Effector CD4-positive, alpha-beta T cell (primary cell): ENCODE measurements around the gene DEF6.
"Not testable (repeated sequence)": the region's sequence is repeated elsewhere in the genome, so short reads cannot be mapped to it uniquely, and the experiment has no call there.

Source experiments
- DNase-seq: peaks from one replicate; pipeline ENCODE4 v3.0.0-alpha.2; 2020

Gene DEF6

DNA sequence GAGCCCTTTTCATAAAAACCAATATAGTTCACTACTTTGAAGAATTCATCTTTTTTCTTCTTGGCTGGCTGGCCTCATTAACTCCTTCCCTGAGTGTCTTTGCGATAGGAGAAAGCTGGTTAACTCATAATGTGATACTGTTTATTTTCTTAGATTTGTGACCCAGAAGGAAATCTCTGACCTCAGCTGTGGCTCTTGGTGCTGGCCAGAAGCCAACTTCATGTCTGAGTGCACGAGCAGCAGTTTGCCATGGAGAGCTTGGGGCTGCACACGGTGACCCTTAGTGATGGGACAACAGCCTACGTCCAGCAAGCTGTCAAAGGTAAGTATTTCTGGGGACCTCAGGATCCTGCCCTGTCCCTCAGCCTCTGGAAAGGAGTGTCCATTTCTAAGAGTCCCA, 16.7 kb upstream of the DEF6 start:
- no peak for DNase-seq

DNA sequence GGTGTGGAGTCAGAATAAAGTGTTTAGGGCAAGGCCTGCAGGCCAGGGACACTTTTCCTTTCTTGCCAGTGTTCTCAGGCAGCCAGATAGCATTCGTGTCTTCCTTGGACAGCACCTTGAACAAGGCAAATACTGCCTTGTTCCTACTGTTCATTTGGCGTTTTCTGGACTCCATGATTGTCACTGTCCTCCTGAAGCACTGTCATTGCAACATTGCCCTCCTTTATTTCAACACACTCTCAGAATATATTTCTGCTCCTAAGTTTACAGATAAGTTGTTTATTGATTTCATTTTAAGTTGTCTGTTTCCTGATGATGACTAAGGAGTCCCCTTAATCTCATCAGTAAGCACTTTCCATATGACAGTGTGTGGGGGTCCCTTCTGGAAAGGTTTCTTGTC, 15.1 kb upstream of the DEF6 start:
- DNase-seq, result no peak

DNA sequence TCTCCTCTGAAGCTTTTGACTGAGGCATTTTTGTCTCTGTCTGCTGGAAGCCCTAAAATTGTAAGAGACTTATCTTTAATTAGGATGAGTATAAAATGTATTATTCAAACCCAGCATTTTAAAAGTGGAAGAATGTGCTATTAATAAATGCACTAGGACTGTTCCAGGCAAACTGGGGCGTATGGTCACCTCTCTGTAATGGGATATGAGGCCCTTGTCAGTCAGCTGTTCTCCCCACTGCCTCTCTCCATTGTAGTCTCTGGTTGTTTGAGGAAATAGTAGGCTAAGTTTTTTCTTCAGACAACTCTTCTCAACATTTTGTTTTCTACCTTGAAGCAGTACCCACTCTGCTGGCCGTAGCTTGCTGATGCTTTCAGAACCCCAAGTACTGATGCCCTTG, 14.3 kb upstream of the DEF6 start:
- no peak for DNase-seq

GRCh38 chr6:35287671-35288396, 9.8 kb upstream of the DEF6 start:
- no peak for DNase-seq

GRCh38 chr6:35288834-35289233, 8.8 kb upstream of the DEF6 start:
- no peak for DNase-seq

DNA sequence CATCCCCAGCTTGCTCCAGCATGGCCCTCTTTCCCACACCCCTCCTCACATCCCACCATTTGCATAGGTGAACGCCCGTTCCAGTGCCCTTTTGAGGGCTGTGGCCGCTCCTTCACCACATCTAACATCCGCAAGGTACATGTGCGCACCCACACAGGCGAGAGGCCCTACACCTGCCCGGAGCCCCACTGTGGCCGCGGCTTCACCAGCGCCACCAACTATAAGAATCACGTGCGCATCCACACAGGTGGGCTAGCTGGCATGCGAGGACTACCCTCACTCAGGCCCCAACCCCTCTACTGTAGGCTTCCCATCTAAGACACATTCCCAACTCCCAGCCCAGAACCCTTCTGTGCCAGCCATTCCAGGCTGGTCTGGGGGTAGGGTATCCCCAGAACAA, 6.1 kb upstream of the DEF6 start:
- no peak for DNase-seq

- no peak for DNase-seq
These were observed 5.1 kb upstream of the DEF6 start for GRCh38 chr6:35292494-35292893.

DNA sequence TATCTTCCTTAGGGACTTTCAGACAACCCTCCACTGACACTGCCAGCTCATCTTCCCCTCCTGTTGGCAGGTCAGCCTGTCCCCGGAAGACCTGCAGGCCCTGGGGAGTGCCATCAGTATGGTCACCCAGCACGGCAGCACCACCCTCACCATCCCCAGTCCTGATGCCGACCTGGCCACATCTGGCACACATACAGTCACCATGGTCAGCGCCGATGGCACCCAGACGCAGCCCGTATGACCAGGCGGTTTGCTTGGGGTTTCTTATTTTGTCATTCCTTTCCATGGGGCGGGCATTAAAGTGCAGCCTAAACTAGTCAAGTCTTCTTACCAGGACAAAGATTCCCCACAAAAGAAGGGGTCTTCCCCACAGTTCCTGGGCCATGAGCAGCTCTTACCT, 3.9 kb upstream of the DEF6 start:
- no peak for DNase-seq

DNA sequence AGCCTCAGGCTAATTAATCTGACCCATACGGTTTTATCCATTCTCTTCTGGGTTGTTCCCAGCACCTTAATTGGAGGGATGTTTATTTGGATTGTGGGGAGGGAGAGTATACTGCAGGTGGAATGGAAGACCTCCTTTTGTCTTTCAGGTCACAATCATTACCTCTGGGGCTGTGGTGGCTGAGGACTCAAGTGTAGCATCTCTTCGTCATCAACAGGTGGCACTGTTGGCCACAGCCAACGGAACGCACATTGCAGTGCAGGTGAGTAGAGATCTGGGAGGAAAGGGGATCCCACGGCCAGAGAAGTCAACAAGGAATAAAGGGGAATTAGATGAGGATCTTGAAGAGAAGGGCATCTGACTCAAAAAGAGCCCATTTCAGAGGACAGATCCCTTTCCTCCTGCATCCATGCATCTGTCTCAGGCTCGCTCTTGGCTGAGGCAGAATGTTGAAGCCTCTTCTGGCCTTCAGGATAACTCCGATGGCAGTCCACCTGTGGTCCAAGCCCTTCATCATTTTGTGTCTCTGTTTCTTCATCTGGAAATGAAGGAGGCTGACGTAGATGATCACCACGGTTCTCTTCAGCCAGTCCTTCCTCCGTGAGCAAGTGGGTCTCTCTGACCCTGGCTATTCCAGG, 3.2 kb upstream of the DEF6 start:
- DNase-seq, result peak; percentile 43

DNA sequence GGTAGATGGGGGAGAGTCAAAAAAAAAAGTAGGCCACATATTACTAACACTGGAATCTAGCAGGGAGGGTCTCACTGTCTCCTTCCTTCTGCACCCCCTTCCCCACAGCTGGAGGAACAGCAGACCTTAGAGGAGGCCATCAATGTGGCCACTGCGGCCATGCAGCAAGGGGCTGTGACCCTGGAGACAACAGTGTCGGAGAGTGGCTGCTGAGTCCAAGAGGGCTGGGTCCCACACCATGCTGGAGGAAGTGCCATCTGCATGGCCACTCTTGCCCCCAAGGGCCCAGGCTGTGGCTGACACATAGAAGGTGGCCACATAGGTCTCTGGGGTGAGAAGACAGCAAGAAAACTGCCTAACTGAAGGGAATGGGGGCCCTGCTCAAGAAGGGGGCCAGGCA, 2.6 kb upstream of the DEF6 start:
- no peak for DNase-seq

GRCh38 chr6:35295521-35296315, 1.9 kb upstream of the DEF6 start:
- DNase-seq, result no peak

GRCh38 chr6:35296931-35297600, 552 bp upstream of the DEF6 start:
- DNase-seq, result no peak

GRCh38 chr6:35298625-35299140, 1.1 kb downstream of the DEF6 start:
- no peak for DNase-seq

DNA sequence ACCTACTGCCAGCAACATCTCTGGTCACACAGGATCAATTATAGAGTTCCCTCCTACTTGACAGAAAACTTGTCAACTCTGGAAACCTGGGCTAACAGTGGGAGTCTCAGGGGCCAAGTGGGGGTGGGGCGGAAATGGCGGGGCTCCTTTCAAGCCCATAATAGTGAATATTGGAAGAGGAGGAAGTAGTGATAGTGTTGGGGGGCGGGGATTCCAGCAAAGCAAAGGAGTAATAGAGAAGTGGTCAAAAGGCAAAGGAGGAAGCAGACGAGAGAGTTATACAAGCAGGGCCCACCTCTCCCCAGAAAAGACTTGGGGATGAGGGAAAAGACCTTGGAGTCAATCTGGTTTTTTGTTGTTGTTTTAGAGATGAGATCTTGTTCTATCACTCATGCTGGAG, 2.1 kb downstream of the DEF6 start:
- DNase-seq, result no peak

- peak; percentile 42 for DNase-seq
These were observed 3.2 kb downstream of the DEF6 start for GRCh38 chr6:35300848-35301247.

- DNase-seq, result peak; percentile 80
These were observed 5.1 kb downstream of the DEF6 start for GRCh38 chr6:35302604-35303241.

DNA sequence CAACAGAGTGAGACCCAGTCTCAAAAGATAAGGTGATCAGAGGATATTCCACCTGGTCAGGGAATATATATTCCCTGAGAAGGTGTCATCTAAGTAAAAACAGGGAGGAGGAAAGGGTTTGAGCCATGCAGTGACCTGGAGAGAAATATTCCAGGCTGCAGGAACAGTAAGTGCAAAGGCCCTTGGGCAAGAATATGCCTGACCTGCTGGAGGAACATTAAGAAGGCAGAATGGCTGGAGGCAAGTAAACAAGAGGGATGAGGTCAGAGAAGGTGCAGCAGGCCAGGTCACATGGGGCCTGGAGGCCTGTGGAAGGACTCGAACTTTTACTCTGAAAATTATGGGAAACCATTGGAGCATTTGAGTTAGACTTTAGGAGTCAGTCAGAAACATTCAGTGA, 6.7 kb downstream of the DEF6 start:
- no peak for DNase-seq

- no peak for DNase-seq
These were observed 7.5 kb downstream of the DEF6 start for GRCh38 chr6:35305117-35305516.

GRCh38 chr6:35307138-35307537, 9.5 kb downstream of the DEF6 start:
- DNase-seq, result not testable (repeated sequence)

DNA sequence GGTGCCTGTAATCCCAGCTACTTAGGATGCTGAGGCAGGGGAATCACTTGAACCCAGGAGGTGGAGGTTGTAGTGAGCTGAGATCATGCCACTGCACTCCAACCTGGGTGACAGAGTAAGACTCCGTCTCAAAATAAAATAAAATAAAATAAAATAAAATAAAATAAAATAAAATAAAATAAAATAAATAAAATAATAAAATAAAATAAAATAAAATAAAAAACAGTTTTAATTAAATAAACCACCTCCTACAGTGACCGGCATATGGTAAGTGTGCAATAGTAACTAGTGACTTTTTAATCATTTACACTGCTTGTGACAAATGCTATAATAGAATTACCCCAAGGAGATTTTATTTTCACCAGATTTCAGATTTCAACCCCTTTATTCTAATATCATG, 10.9 kb downstream of the DEF6 start:
- not testable (repeated sequence) for DNase-seq

GRCh38 chr6:35309611-35310264, 12.1 kb downstream of the DEF6 start:
- no peak for DNase-seq

GRCh38 chr6:35310265-35310831, 12.7 kb downstream of the DEF6 start:
- peak; percentile 24 for DNase-seq
